Epithelial cell of esophagus (primary cell): ENCODE results near the gene NTM.

Source experiments
- DNase-seq: peaks from one replicate; pipeline ENCODE4 v3.0.0; 2010; ENCODE audit warnings: low read depth
- H3K4me3 ChIP-seq: 2 replicates; pipeline ENCODE4 v1.5.1; 2011; ENCODE audit warnings: mild to moderate bottlenecking, low read length, control low read depth
- TF ChIP-seq, protein P1 (sequence below): IDR thresholded peaks from 2 replicates; pipeline ENCODE4 v1.5.1; 2011; ENCODE audit warnings: low read depth, mild to moderate bottlenecking, low read length, control low read depth, inconsistent platforms; ENCODE audit not compliant: insufficient read depth; ENCODE audit errors: missing control alignments

The NTM gene

DNA sequence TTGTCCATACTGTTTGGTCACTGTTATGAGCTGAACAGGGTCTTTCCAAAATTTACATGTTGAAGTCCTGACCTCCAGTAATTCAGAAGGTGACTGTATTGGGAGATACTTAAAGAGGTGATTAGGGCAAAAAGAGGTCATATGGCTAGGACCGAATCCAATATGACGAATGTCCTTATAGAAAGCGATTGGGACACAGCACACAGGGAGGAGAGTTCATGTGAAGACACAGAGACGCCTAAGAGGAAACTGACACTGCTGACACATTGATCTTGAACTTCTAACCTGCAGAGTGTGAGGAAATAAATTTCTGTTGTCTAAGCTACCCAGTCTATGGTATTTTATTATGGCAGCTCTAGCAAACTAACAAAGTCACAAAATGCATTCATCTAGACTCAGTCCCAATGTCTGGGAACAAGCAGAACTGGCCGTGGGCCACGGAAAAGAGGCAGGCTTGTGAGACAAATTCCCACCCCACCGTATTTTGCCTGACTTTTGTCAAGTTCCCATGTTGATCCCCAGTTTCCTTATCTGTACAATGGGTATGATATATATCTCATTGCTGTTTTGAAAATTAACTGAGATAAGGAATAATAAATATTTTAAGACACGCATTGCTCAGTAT lies 295.0 kb downstream of the NTM start:
- TF ChIP-seq, protein P1, sequence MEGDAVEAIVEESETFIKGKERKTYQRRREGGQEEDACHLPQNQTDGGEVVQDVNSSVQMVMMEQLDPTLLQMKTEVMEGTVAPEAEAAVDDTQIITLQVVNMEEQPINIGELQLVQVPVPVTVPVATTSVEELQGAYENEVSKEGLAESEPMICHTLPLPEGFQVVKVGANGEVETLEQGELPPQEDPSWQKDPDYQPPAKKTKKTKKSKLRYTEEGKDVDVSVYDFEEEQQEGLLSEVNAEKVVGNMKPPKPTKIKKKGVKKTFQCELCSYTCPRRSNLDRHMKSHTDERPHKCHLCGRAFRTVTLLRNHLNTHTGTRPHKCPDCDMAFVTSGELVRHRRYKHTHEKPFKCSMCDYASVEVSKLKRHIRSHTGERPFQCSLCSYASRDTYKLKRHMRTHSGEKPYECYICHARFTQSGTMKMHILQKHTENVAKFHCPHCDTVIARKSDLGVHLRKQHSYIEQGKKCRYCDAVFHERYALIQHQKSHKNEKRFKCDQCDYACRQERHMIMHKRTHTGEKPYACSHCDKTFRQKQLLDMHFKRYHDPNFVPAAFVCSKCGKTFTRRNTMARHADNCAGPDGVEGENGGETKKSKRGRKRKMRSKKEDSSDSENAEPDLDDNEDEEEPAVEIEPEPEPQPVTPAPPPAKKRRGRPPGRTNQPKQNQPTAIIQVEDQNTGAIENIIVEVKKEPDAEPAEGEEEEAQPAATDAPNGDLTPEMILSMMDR: no peak
- H3K4me3 ChIP-seq: no peak overlapping the region
- no peak for DNase-seq

DNA sequence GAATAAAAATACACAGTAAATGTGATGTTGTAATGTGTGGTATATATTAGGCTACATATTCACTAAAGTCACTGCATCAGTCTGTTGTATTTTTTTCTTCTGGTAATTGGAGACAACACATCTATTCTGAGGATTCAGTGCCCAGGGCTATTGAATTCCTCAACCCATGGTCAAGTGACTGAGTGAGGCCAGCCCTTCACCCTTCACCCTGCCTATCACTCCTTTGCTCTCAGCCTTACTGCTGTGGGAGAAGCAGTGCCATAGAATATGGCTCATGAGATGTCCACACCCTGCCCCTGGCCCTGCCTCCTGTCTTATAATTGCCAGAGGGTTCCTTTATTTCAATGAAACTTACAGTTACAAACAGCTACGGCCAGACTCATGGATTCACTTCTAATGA lies 295.6 kb downstream of the NTM start:
- DNase-seq: no peak
- TF ChIP-seq, protein P1: no peak
- no peak overlapping the region for H3K4me3 ChIP-seq

DNA sequence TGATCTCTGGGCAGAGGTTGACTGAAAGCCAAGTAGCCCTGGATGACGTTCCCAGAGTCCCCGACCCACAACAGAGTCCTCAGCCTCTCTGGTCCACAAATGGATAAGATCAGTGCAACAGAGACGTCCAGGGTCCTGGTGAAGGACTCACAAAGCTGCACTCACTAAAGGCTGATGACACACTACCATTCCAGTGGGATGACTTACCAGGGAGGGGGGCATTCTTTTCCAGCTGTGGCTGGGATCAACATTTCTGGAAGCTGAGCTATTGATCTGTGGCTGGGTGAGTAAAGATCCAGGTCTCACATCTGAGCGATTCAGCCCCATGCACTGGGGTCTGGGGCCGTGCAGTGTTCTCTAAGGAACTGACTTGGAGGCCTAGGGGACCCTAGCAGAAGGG lies 296.2 kb downstream of the NTM start:
- H3K4me3 ChIP-seq: no peak overlapping the region
- DNase-seq: no peak
- TF ChIP-seq, protein P1: no peak

DNA sequence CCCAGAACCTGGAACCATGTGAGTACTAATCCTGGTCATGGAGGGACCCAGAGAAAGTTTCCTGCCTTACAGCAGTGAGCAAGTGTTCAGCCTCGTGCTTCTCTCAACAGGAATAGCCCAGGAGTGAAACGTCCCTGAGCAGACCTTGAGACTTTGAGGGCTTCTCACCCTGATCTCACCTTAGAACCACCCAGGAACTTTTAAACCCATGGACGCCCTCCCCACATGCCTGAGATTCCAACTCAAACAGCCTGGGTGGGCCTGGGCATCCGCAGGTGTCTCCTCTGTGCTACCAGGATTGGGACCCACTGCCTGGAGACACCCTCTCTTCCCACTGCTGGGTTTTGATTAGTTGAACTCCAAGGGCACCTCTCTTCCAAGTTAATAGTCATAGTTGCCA lies 297.2 kb downstream of the NTM start:
- TF ChIP-seq, protein P1: no peak
- no peak for DNase-seq

DNA sequence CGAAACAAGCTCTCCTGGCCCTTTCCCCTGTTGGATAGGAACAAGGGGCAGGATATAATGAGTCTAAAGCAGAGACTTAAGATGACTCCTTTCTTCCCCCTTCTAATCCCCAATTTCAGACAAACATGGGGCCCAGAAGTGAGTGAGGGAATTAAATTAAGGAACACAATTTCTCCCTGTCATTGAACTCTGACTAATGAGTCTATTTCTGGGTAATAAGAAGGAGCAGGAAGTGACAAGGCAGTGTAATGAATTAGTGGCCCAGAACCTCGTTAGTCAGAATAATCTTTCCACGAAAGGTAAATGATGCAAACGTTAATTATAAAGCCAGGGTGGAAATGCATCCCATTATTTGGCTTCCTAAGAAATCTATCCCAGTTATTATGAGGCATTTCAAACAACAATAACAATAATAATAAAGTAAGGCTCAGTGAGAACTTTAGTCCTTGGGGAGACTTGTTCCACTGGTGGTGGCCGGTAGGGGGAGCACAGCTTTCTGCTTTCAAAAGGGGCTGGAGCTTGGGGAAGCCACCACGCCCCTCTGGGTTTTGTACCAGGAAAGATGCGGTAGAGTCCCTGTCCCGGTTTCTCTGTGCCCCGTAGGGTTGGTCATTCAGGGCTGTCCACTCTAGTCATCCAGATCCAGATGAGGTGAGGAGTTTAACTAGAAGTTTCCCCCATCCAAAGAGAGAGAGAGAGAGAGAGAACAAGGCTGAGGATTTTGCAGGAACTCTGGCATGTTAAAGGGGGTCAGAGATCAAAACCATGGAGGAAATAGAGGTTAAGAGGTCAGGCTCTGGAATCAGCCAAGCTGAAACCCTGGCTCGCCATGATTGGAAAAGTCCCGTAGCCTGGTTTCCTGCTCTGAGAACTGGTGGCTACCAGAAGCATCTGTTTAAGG lies 298.3 kb downstream of the NTM start:
- H3K4me3 ChIP-seq: no peak overlapping the region
- DNase-seq: peak; percentile 35
- TF ChIP-seq, protein P1: peak; percentile 50

More for the DNA sequence above, 297.2 kb downstream of the NTM start:
- H3K4me3 ChIP-seq: no peak overlapping the region

DNA sequence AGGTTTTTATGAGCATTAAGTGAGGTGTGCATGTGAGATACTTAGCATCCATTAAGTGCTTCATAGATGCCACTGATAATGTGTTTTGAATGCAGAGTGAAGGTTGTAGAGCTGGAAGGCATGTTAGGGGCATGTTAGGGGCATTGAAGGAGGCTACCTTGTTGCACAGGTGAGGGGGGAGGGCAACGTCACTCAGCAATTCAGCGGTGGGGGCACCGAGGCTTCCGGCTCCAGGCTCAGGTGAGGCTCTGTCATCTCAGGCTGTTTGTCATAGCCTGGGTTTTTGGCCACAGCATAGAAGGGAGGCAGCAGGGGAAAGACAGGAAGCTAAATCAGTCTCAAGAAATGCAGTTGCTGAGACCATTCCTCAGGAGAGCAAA lies 299.0 kb downstream of the NTM start:
- TF ChIP-seq, protein P1: no peak
- no peak for DNase-seq
- H3K4me3 ChIP-seq: no peak overlapping the region
